HepG2 (cell line): ENCODE results near the gene NXT1. TPM values are rescaled to one million over a fixed set of nuclear protein-coding genes. Genes with fewer than 3 reads are reported as not detected.
A peak's percentile ranks its signal among the peaks of the same experiment; 100 is the strongest.

Source experiments
- ARHGAP35 ChIP-seq: sonication (generic); formaldehyde crosslinking; IDR thresholded peaks from 2 replicates; pipeline ENCODE4 v1.9.0; 2022; ENCODE audit warnings: mild to moderate bottlenecking, inconsistent platforms, moderate library complexity, missing genetic modification reagents, borderline replicate concordance
- DMAP1 ChIP-seq: IDR thresholded peaks from 2 replicates; pipeline ENCODE4 v1.6.1; 2016
- EEA1 ChIP-seq: sonication (generic); formaldehyde crosslinking; IDR thresholded peaks from 2 replicates; pipeline ENCODE4 v1.5.1; 2020; ENCODE audit warnings: mild to moderate bottlenecking, missing genetic modification reagents, borderline replicate concordance
- GMEB1 ChIP-seq: sonication (generic); formaldehyde crosslinking; IDR thresholded peaks from 2 replicates; pipeline ENCODE4 v1.5.1; 2020; ENCODE audit warnings: missing genetic modification reagents, mild to moderate bottlenecking, borderline replicate concordance
- PATZ1 ChIP-seq: sonication (generic); formaldehyde crosslinking; IDR thresholded peaks from 2 replicates; pipeline ENCODE4 v1.4.0; 2020; ENCODE audit warnings: missing genetic modification reagents
- SOX13 ChIP-seq, 3 experiments: fragments of 450-650 bp in 1 of 3; sonication (generic) in 1 of 3; formaldehyde crosslinking in 1 of 3; IDR thresholded peaks in 2 of 3; conservative IDR thresholded peaks in 1 of 3; 2 replicates each; pipeline versions ENCODE4 v1.5.0 to v1.6.1; 2016 to 2020; ENCODE audit warnings: antibody characterized with exemption in 1 of 3, mild to moderate bottlenecking in 1 of 3, missing compliant biosample characterization in 1 of 3, missing genetic modification reagents in 1 of 3, moderate library complexity in 1 of 3
- U2AF2 ChIP-seq: fragments of 200-400 bp; formaldehyde crosslinking; IDR thresholded peaks from 2 replicates; pipeline ENCODE4 v1.6.1; 2017; ENCODE audit warnings: low read depth, mild to moderate bottlenecking, low read length
- ZNF280D ChIP-seq: sonication (generic); formaldehyde crosslinking; IDR thresholded peaks from 2 replicates; pipeline ENCODE4 v1.5.1; 2020; ENCODE audit warnings: mild to moderate bottlenecking, missing genetic modification reagents
- ZNF562 ChIP-seq: sonication (generic); formaldehyde crosslinking; IDR thresholded peaks from 2 replicates; pipeline ENCODE4 v1.8.0; 2022; ENCODE audit warnings: missing genetic modification reagents, borderline replicate concordance
- ZNF646 ChIP-seq: sonication (generic); formaldehyde crosslinking; IDR thresholded peaks from 2 replicates; pipeline ENCODE4 v1.9.0; 2021; ENCODE audit warnings: mild to moderate bottlenecking, missing genetic modification reagents
- ZNF776 ChIP-seq: sonication (generic); formaldehyde crosslinking; IDR thresholded peaks from 2 replicates; pipeline ENCODE4 v1.4.0; 2020; ENCODE audit warnings: mild to moderate bottlenecking, missing genetic modification reagents
- ZNF784 ChIP-seq: sonication (generic); formaldehyde crosslinking; IDR thresholded peaks from 2 replicates; pipeline ENCODE4 v1.5.1; 2020; ENCODE audit warnings: missing genetic modification reagents, mild to moderate bottlenecking, borderline replicate concordance
- ZSCAN29 ChIP-seq: sonication (generic); formaldehyde crosslinking; conservative IDR thresholded peaks from 2 replicates; pipeline ENCODE4 v1.4.0; 2020; ENCODE audit warnings: mild to moderate bottlenecking, missing genetic modification reagents
- polyA plus RNA-seq, 8 experiments: library from polyadenylated mRNA; depleted of rRNA in 3 of 8; stranded (reverse) in 7 of 8; unstranded in 1 of 8; fragments of >200 nt; fragmentation: Illumina TruSeq in 4 of 8; extraction: Trizol in 4 of 8; gene quantifications; 2 replicates each; pipeline versions ENCODE4 v1.2.1 to v1.2.3, GENCODE V29; 2011 to 2016; ENCODE audit warnings: low read depth in 4 of 8, missing spikeins in 1 of 8, mixed read lengths in 1 of 8; ENCODE audit not compliant: insufficient read depth in 1 of 8
- total RNA-seq, 5 experiments: library from RNA; depleted of rRNA; stranded (reverse); fragments of >200 nt; fragmentation: Illumina TruSeq; extraction: Trizol; gene quantifications; 2 replicates each; pipeline ENCODE4 v1.2.3, GENCODE V29; 2016; ENCODE audit warnings: low read depth in 1 of 5

Gene NXT1
- total and polyA plus RNA-seq, 2 of the 13 experiments (the other 11 are each of a cell fraction or from before 2014, with no cell fraction given) = 35.6 to 65.9 TPM

- TF ChIP-seq SOX13 (IDR thresholded peaks at IDR 0.05) (no peak), SOX13 (CRISPR knock-in tag; conservative IDR thresholded peaks at IDR 0.05 in 1 of 2, IDR thresholded peaks at IDR 0.05 in 1 of 2) (peak in 1 of 2 experiments; percentile 47; a peak in 1 of 4 replicates), EEA1 (CRISPR knock-in tag) (no peak), ZNF562 (no peak), U2AF2 (no peak), ZSCAN29 (CRISPR knock-in tag) (no peak), GMEB1 (no peak), PATZ1 (CRISPR knock-in tag) (peak; percentile 48), ZNF646 (CRISPR knock-in tag) (no peak), ZNF280D (CRISPR knock-in tag) (no peak), DMAP1 (CRISPR knock-in tag) (peak; percentile 19; the same call in 1 of the 2 replicates), ARHGAP35 (no peak), ZNF776 (CRISPR knock-in tag) (no peak), ZNF784 (CRISPR knock-in tag) (no peak)
Measured at GRCh38 chr20:23358923-23359593, 8.5 kb downstream of the NXT1 start (continued).
